ENCODE measurements around the gene FMN1. TPM values are rescaled to one million over a fixed set of nuclear protein-coding genes. Genes with fewer than 3 reads are reported as not detected.

The FMN1 gene
- total RNA-seq, 1 experiment from 2014 or later, result 3.9 TPM

DNA sequence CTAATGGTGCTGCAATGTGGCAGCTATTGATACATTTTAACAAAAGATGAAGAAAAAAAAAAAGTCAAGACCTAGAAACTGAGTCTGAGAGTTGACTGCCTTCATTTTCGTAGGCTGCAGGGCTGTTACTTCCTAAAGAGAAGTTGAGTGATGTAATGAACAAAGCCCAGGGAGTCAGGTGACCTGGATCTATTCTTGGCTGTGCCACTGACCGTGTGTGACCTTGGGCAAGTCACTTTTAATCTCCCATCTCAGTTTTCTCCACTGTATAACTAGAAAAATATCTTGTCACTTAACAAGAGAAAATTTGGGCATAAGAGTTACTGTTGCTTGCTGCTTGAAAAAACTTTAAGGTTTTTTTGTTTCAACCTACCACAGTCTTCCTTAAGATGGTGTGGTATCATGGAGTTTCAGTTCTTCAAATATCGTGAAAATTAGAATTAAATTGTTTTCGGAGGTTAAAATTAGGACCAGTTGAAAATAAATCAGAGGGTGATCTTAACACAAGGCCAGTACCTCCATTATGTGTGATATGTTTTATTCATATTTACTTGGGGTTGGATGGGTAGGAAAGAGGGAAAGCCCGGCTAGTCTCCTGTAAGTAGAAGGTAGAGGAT, 5.8 kb downstream of the FMN1 start:
- in situ Hi-C loops (cut with HindIII; ENCODE audit: low pct_unique_long_range_greater_than_20kb, low sequenced_read_pairs) (no loop called here), intact Hi-C loops (cut with micrococcal nuclease; ENCODE audit: unreplicated experiment) (no loop called here)
- ChIA-PET POLR2A (no interaction called here), CTCF (no interaction called here)
- H3K4me1 ChIP-seq (ENCODE audit: control insufficient read depth, insufficient read depth, low read length), result no peaks in the 10 kb centered on the region; the same call in 1 of the 2 replicates
- no peak for ATAC-seq
- H3K27ac ChIP-seq (ENCODE audit: low read length), result no peak overlapping the region
- no peaks in the 10 kb centered on the region for H3K36me3 ChIP-seq (ENCODE audit: control insufficient read depth, insufficient read depth, low read length)
- no TSS peak for BruUV-seq (replicated peaks)
- H3K4me3 ChIP-seq (ENCODE audit: low read depth in 2 of 2, low read length in 2 of 2), result no peak overlapping the region
- H3K9me3 ChIP-seq (ENCODE audit: control insufficient read depth, insufficient read depth, low read depth, low read length), result no peaks in the 10 kb centered on the region
- DNase-seq (ENCODE audit: low read depth, low spot score), result no peak
- TF ChIP-seq POLR2AphosphoS5 (IDR thresholded peaks at IDR 0.05; ENCODE audit: low read depth, low read length) (no peak), TCF7L2 (IDR thresholded peaks at IDR 0.05; ENCODE audit: low read depth, low read length) (no peak), SIN3A (IDR thresholded peaks at IDR 0.05; ENCODE audit: borderline replicate concordance, insufficient read depth, low read depth, low read length) (no peak)
- TF ChIP-seq, protein P1, sequence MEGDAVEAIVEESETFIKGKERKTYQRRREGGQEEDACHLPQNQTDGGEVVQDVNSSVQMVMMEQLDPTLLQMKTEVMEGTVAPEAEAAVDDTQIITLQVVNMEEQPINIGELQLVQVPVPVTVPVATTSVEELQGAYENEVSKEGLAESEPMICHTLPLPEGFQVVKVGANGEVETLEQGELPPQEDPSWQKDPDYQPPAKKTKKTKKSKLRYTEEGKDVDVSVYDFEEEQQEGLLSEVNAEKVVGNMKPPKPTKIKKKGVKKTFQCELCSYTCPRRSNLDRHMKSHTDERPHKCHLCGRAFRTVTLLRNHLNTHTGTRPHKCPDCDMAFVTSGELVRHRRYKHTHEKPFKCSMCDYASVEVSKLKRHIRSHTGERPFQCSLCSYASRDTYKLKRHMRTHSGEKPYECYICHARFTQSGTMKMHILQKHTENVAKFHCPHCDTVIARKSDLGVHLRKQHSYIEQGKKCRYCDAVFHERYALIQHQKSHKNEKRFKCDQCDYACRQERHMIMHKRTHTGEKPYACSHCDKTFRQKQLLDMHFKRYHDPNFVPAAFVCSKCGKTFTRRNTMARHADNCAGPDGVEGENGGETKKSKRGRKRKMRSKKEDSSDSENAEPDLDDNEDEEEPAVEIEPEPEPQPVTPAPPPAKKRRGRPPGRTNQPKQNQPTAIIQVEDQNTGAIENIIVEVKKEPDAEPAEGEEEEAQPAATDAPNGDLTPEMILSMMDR (IDR thresholded peaks at IDR 0.05), result no peak
- TF ChIP-seq, protein P2, sequence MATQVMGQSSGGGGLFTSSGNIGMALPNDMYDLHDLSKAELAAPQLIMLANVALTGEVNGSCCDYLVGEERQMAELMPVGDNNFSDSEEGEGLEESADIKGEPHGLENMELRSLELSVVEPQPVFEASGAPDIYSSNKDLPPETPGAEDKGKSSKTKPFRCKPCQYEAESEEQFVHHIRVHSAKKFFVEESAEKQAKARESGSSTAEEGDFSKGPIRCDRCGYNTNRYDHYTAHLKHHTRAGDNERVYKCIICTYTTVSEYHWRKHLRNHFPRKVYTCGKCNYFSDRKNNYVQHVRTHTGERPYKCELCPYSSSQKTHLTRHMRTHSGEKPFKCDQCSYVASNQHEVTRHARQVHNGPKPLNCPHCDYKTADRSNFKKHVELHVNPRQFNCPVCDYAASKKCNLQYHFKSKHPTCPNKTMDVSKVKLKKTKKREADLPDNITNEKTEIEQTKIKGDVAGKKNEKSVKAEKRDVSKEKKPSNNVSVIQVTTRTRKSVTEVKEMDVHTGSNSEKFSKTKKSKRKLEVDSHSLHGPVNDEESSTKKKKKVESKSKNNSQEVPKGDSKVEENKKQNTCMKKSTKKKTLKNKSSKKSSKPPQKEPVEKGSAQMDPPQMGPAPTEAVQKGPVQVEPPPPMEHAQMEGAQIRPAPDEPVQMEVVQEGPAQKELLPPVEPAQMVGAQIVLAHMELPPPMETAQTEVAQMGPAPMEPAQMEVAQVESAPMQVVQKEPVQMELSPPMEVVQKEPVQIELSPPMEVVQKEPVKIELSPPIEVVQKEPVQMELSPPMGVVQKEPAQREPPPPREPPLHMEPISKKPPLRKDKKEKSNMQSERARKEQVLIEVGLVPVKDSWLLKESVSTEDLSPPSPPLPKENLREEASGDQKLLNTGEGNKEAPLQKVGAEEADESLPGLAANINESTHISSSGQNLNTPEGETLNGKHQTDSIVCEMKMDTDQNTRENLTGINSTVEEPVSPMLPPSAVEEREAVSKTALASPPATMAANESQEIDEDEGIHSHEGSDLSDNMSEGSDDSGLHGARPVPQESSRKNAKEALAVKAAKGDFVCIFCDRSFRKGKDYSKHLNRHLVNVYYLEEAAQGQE (IDR thresholded peaks at IDR 0.05; ENCODE audit: insufficient read depth in 1 of 2, low read depth in 2 of 2, low read length in 1 of 2), result no peak
- H3K27me3 ChIP-seq (ENCODE audit: control insufficient read depth, insufficient read depth, low read length), result no peaks in the 10 kb centered on the region

DNA sequence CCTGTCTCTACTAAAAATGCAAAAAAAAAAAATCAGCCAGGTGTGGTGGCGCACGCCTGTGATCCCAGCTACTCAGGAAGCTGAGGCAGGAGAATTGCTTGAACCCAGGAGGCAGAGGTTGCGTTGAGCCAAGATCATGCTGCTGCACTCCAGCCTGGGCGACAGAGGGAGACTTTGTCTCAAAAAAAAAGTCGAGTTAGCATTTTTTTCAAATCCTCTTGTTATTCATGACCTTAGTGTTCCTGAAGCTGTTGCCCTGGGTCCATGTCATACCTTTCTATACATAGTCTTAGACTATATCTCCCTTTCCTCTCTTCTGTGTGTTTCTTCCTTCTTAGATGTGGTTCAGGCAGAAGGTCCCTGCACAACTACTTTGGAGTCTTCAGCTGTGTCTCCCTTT, 6.4 kb downstream of the FMN1 start:
- Histone ChIP-seq H3K36me3 (ENCODE audit: control insufficient read depth, insufficient read depth, low read length) (no peaks in the 10 kb centered on the region), H3K27me3 (ENCODE audit: control insufficient read depth, insufficient read depth, low read length) (no peaks in the 10 kb centered on the region), H3K4me1 (ENCODE audit: control insufficient read depth, insufficient read depth, low read length) (no peaks in the 10 kb centered on the region), H3K4me3 (ENCODE audit: low read depth in 2 of 2, low read length in 2 of 2) (no peak overlapping the region), H3K27ac (ENCODE audit: low read length) (no peak overlapping the region), H3K9me3 (ENCODE audit: control insufficient read depth, insufficient read depth, low read depth, low read length) (no peaks in the 10 kb centered on the region)
- intact Hi-C loops (cut with micrococcal nuclease; ENCODE audit: unreplicated experiment), result no loop called here
- DNase-seq (ENCODE audit: low read depth, low spot score), result no peak
- no peak for ATAC-seq
- CTCF ChIA-PET, result no interaction called here
- no TSS peak for BruUV-seq (replicated peaks)
- TF ChIP-seq POLR2AphosphoS5 (IDR thresholded peaks at IDR 0.05; ENCODE audit: low read depth, low read length) (no peak), SIN3A (IDR thresholded peaks at IDR 0.05; ENCODE audit: borderline replicate concordance, insufficient read depth, low read depth, low read length) (no peak), TCF7L2 (IDR thresholded peaks at IDR 0.05; ENCODE audit: low read depth, low read length) (no peak)
- TF ChIP-seq, protein P1 (IDR thresholded peaks at IDR 0.05), result no peak
- TF ChIP-seq, protein P2 (IDR thresholded peaks at IDR 0.05; ENCODE audit: insufficient read depth in 1 of 2, low read depth in 2 of 2, low read length in 1 of 2), result no peak
- in situ Hi-C loops (cut with HindIII; ENCODE audit: low pct_unique_long_range_greater_than_20kb, low sequenced_read_pairs), result no loop called here
- POLR2A ChIA-PET, result no interaction called here
